Caki2 (cell line): ENCODE results near the gene PYM1. TPM values are rescaled to one million over a fixed set of nuclear protein-coding genes. Genes with fewer than 3 reads are reported as not detected.

ENCODE experiments used
- DNase-seq: peaks from one replicate; pipeline ENCODE4 v3.0.0-alpha.2; 2015; ENCODE audit warnings: low read depth
- in situ Hi-C: cut with HindIII; loops from 2 replicates; pipeline ENCODE4 v1.10.0; 2016; ENCODE audit warnings: low sequenced_read_pairs, low pct_unique_long_range_greater_than_20kb, mixed read lengths
- total RNA-seq: library from RNA; depleted of rRNA; stranded (reverse); fragments of >200 nt; shearing (Covaris generic); gene quantifications from 2 replicates; pipeline ENCODE4 v1.2.3, GENCODE V29; 2014; ENCODE audit warnings: low replicate concordance; rRNA removed

Gene PYM1
- 36.1 and 62.7 TPM in 2 replicates for total RNA-seq

DNA sequence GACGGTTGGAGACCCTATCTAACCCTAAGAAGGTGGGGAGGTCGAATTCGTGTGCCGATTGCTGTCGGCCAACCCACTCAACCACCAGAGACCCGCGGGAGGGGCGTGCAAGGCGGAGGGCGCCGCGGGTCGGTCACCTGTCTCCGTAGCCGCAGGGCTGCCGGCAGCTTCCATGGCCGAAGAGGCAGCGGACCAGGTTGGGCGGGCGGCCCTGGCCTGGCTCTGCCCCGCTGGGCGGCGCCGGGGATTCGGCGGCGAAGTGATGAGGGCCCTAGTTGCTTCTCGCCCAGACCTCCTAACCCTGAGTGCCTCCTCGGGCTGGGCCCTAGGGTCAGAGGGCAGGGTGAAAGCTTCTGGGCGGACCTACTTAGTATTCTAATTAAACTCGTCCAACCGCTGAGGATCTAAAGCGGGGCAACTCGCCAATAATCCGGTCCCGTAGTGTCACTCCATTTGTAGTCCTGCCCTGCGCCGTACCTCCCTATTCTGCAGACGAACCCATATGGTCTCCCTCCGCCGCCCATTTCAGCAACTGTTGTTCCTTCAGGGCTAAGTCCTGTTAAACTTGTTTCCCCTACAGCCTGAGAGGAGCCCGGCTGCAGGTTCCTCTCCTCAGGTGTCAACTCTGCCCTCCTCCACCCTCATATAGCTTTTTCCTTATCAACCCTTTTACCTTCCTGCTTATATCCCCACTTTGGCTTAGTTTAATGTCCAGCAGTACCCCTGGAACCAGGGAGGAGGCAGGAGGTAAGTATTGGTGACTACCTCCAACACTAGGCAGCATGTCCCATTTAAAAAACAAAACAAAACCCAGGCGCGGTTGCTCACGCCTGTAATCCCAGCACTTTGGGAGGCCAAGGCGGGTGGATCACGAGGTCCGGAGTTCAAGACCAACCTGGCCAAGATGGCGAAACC is at the start of gene PYM1:
Gene PYM1 (minus strand): TSS at position 307 of the 915 bp plus-strand sequence. CDS start 133 bp downstream, at position 174.
- peak; percentile 83 for DNase-seq

GRCh38 chr12:55974308-55974730 is 46.6 kb upstream of the PYM1 start:
- DNase-seq = no peak
- in situ Hi-C loops = no loop called here

More for the DNA sequence above, at the start of gene PYM1:
- in situ Hi-C loops = no loop called here

GRCh38 chr12:55973599-55974307 is 46.1 kb upstream of the PYM1 start, which contains the start of gene RAB5B:
TSS of gene RAB5B (plus strand) at chr12:55974078. CDS start at chr12:55986961, 12,883 bp downstream.
- in situ Hi-C loops = no loop called here

GRCh38 chr12:55972911-55973598 is 45.4 kb upstream of the PYM1 start:
- in situ Hi-C loops = no loop called here
- no peak for DNase-seq

More at GRCh38 chr12:55973599-55974307, 46.1 kb upstream of the PYM1 start, which contains the start of gene RAB5B:
- peak; percentile 100 for DNase-seq

GRCh38 chr12:55972456-55972855 is 44.8 kb upstream of the PYM1 start:
- in situ Hi-C loops = no loop called here
- no peak for DNase-seq

DNA sequence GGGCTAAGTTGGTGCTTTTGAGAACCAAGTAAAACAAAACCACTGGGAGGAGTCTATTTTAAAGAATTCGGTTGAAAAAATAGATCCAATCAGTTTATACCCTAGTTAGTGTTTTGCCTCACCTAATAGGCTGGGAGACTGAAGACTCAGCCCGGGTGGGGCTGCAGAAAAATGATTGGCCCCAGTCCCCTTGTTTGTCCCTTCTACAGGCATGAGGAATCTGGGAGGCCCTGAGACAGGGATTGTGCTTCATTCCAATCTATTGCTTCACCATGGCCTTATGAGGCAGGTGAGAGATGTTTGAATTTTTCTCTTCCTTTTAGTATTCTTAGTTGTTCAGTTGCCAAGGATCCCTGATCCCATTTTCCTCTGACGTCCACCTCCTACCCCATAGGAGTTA is 44.3 kb upstream of the PYM1 start:
- DNase-seq = peak; percentile 72
- in situ Hi-C loops = no loop called here

- in situ Hi-C loops = no loop called here
- no peak for DNase-seq
These were observed 43.1 kb upstream of the PYM1 start for GRCh38 chr12:55970775-55971174.

GRCh38 chr12:55969356-55969755 is 41.7 kb upstream of the PYM1 start:
- in situ Hi-C loops = no loop called here

GRCh38 chr12:55966408-55967281 is 39.0 kb upstream of the PYM1 start, which contains the start of gene CDK2:
TSS of gene CDK2 (plus strand) at chr12:55966830. CDS start at chr12:55967009, 179 bp downstream.
- DNase-seq = peak; percentile 83
- in situ Hi-C loops = no loop called here

More at GRCh38 chr12:55969356-55969755, 41.7 kb upstream of the PYM1 start:
- DNase-seq = no peak

DNA sequence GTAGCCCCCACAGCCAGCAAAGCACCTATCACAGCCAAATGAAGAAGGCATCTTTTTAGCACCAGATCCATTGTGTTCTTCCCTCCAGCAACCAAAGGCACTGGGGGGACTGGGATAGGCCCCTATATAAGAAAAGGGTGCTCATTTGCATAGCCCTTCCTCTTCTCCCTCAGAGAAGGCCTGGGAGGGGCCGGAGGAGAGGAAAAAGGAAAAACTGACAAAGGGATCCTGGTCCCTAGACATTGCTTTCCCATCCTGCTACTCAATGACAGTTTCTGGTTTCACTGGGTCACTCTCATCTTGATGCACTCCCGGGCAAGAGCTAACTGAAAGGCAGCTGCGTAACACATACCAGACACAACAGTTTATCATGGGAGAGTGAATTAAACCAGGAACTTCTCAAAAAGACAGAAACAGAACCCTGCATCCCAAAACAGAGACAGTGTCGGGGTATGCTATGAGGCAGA is 38.3 kb upstream of the PYM1 start, which contains the start of gene PMEL:
Gene PMEL (minus strand): TSS at position 102 of the 467 bp plus-strand sequence. CDS start 31 bp downstream, at position 71.
- in situ Hi-C loops = no loop called here
- no peak for DNase-seq

DNA sequence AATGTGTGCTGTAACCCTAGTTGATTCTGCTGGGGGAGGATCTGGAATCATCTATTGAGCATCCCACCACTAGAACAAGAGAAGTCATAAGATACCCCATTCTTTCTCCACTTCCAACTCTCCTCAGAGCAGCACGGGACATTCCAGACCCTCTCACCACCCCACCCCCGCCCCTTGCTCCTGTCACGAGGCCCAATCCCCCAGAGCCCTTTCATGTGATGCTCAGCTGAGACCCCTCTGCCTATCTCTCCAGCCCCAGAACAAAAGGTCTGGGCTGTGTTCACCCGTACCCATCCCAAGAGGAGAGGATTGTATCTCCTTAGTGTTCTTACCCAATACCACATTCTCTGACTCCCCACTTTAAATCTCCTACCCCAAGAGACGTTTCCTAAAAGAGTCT is 37.5 kb upstream of the PYM1 start:
- in situ Hi-C loops = no loop called here
- no peak for DNase-seq

DNA sequence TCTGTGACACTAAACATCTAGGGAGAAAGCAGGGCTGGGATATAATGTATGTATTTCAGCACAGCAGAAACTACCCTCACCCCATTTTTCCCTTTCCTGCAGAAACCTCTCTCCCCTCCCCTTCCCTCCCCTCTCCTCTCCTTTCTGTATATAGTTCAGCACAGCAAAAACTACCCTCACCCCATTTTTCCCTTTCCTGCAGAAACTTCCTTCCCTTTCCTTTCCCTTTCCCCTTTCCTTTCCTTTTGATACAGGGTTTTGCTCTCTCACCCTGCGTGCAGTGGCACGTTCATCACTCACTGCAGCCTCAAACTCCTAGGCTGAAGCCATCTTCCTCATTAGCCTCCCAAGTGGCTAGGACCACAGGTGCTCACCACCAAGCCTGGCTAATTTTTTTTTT is 36.1 kb upstream of the PYM1 start:
- in situ Hi-C loops = no loop called here

DNA sequence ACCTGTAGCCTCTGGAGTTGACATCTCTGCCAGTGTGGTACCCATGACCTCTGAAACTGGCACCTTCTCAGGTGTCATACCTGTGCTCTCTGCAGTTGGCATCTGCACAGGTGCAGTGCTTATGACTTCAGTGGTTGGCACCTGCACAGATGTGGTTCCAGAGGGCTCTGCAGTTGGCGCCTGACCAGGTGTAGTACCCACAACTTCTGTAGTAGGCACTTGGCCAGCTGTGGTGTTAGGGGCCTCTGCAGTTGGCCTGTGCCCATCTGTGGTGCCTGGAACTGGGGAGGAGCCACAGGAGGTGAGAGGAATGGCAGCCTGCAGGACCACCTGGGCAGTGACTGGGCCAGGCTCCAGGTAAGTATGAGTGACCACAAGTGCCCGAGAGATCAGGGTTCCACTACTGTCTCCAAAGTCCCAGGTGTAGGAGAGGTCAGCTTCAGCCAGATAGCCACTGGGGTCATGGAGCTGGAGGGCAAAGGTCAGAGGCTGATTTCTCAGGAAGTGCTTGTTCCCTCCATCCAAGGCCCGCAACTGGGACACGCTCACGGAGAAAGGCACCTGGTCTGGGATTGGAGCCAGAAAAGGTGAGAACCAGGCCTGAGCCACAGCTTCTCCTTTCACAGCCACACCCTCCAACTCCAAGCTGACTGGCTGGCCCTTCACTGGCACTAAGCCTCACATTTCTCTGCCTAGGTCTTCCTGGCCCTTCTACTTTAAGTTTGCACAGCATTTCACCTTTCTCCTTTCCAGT is 29.6 kb upstream of the PYM1 start:
- in situ Hi-C loops = no loop called here
- DNase-seq = no peak

More for the DNA sequence above, 36.1 kb upstream of the PYM1 start:
- DNase-seq = no peak

DNA sequence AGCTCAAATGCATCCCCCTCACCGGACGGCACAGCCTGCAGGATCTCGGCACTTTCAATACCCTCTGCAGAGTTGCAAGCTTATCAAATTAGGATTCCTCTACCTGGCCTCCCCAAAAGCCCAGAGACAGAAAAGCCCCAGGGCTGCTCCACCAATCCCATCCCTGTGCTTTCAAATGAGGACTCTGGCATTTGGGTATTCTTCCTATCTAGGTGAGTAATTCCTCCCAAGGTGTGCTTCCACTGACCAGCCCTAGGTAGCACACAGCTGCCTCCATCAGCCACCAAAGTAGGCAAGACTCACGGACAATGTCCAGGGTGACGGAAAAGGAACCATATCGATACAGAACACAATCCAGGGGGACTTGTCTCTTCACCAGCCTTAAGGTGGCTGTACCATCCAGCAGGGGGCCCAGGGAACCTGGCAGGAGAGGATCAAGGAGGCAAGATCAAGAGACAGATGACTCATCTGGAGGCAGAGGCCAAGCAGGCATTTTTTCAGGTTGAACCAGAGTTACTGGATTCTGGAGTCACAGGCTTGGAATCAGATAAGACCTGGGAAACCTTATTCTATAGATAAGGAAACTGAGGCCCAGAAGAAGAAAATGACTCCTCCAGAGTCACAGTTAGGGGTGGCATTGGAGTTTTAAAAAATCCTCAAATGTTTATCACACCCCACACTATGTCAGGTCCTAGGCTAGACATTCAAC is 28.3 kb upstream of the PYM1 start:
- peak; percentile 60 for DNase-seq
- in situ Hi-C loops = no loop called here

DNA sequence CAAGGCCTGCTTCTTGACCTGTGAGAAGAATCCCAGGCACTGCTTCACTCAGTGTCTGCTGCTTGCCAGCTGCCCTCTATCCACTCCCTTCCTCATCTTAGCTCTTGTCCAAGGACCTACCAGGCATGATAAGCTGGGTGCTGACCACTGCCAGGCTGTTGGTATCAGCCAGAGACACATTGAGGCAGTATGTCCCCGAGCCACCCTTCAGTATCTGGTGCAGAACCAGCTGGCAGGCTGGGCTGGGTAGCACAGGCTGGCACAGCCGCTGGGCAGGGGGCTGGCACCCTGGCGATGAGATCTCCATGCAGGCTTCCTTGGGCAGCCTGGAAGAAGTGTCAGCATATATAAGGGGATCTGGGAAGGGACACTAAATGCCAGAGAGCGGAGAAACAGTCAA is 27.6 kb upstream of the PYM1 start:
- no peak for DNase-seq
- in situ Hi-C loops = no loop called here

- DNase-seq = no peak
- in situ Hi-C loops = no loop called here
These were observed 18.9 kb upstream of the PYM1 start for GRCh38 chr12:55946553-55946952.
